ENCODE results near the gene APCDD1.

The APCDD1 gene

GRCh38 chr18:10432781-10433180 lies 21.7 kb upstream of the APCDD1 start:
- DNase-seq, result no peak

- DNase-seq, result no peak
These were observed 18.3 kb upstream of the APCDD1 start for GRCh38 chr18:10436160-10436559.

- no peak for DNase-seq
These were observed 16.6 kb upstream of the APCDD1 start for GRCh38 chr18:10437837-10438236.

- DNase-seq, result no peak
These were observed 14.5 kb upstream of the APCDD1 start for GRCh38 chr18:10439898-10440297.

GRCh38 chr18:10440884-10441283 lies 13.6 kb upstream of the APCDD1 start:
- DNase-seq, result no peak

GRCh38 chr18:10441472-10441871 lies 13.0 kb upstream of the APCDD1 start:
- DNase-seq, result no peak

GRCh38 chr18:10442551-10442971 lies 11.9 kb upstream of the APCDD1 start:
- DNase-seq, result no peak

- no peak for DNase-seq
These were observed 11.4 kb upstream of the APCDD1 start for GRCh38 chr18:10443001-10443400.

GRCh38 chr18:10444314-10445006 lies 10.0 kb upstream of the APCDD1 start:
- no peak for DNase-seq

GRCh38 chr18:10449396-10449795 lies 5.0 kb upstream of the APCDD1 start:
- DNase-seq, result no peak

- no peak for DNase-seq
These were observed 3.4 kb upstream of the APCDD1 start for GRCh38 chr18:10450986-10451385.

GRCh38 chr18:10453261-10453805 lies 1.1 kb upstream of the APCDD1 start:
- DNase-seq, result no peak

GRCh38 chr18:10454681-10455557 lies 484 bp downstream of the APCDD1 start:
- no peak for DNase-seq

- no peak for DNase-seq
These were observed 1.5 kb downstream of the APCDD1 start for GRCh38 chr18:10455726-10456453.

- no peak for DNase-seq
These were observed 2.3 kb downstream of the APCDD1 start for GRCh38 chr18:10456718-10457117.

- no peak for DNase-seq
These were observed 2.7 kb downstream of the APCDD1 start for GRCh38 chr18:10457128-10457527.

GRCh38 chr18:10457767-10458166 lies 3.3 kb downstream of the APCDD1 start:
- DNase-seq, result no peak

GRCh38 chr18:10458691-10459090 lies 4.3 kb downstream of the APCDD1 start:
- DNase-seq, result no peak

- DNase-seq, result no peak
These were observed 5.2 kb downstream of the APCDD1 start for GRCh38 chr18:10459587-10459986.

GRCh38 chr18:10460414-10461018 lies 6.1 kb downstream of the APCDD1 start:
- no peak for DNase-seq

GRCh38 chr18:10461989-10462388 lies 7.6 kb downstream of the APCDD1 start:
- DNase-seq, result no peak

GRCh38 chr18:10462597-10462996 lies 8.2 kb downstream of the APCDD1 start:
- no peak for DNase-seq

GRCh38 chr18:10463096-10463495 lies 8.7 kb downstream of the APCDD1 start:
- DNase-seq, result no peak
